HG02763 (cell line): Measurements from ENCODE around the gene KCNIP3.
A peak's percentile ranks its signal among the peaks of the same experiment; 100 is the strongest.

Experiments
- ATAC-seq: cut with Tn5 transposase; IDR thresholded peaks from one replicate; pipeline ENCODE4 v1.9.1; 2021; ENCODE audit warnings: mild to moderate bottlenecking, moderate library complexity; ENCODE audit not compliant: unreplicated experiment

Gene KCNIP3

DNA sequence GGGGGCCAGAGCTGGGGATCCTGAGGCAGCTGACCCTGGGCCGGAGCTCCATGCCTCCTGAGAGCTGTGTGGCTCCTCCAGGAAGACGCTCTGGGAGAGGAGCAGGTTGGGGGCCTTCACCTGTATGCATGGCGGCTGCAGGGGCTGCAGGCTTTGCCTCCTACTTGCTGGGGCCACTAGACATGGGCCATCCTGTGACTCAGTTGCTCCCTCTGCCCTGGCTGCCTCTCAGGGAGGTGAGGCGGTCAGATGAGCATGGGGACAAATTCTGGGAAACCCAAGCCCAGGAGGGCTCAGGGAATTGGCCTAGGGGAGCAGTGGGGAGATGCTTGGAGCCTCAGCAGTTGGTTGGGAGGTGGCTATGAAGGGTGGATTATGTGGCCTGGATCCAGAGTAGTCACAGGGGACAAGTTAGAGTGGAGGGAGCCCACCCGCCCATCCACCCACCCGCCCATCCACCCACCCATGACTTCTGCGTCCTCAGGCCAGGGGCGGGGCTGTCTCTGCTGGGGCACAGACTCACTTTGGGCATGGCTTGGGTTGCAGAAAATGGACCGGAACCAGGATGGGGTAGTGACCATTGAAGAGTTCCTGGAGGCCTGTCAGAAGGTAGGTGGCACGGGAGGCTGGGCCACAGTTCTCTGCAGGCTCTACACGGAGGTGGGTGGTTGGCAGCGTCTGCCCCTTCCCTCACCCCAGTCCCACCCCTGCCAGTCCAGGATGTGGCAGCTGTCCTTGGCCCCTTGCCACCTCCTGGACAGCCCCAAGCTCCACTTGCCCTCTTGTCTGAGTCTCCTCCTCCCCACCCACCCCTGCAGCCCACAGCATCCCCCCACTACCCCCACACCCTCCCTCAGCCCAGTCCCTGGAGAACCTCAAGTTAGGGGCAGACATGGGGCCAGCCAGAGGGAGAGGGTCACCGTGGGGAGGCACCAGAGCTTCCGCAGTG is 85.8 kb downstream of the KCNIP3 start:
- ATAC-seq, result no peak

DNA sequence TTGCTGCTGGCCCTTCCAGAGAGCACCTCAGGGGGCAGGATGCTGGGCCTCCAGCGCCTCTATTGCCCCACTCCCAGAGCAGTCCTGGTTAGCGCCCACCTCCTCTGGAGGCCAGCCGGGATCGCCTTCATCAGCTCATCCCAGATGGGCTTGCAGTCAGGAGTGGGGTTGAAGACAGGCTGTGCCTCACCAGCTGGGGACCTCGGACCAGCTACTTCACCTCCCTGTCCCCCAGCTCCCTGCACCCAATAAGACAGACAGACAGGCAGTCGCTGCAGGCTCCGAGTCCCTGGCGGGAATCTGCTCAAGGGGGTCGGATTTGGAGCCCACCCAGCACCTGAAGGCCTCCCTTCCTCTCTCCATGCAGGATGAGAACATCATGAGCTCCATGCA is 86.5 kb downstream of the KCNIP3 start:
- no peak for ATAC-seq

- ATAC-seq, result no peak
These were observed 87.9 kb downstream of the KCNIP3 start for GRCh38 chr2:95384854-95385569.

DNA sequence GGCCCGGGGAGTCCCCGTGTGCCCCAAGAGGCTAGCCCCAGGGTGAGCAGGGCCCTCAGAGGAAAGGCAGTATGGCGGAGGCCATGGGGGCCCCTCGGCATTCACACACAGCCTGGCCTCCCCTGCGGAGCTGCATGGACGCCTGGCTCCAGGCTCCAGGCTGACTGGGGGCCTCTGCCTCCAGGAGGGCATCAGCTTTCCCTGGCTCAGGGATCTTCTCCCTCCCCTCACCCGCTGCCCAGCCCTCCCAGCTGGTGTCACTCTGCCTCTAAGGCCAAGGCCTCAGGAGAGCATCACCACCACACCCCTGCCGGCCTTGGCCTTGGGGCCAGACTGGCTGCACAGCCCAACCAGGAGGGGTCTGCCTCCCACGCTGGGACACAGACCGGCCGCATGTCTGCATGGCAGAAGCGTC is 88.4 kb downstream of the KCNIP3 start:
- ATAC-seq, result no peak

GRCh38 chr2:95386031-95386430 is 88.9 kb downstream of the KCNIP3 start:
- ATAC-seq, result no peak

DNA sequence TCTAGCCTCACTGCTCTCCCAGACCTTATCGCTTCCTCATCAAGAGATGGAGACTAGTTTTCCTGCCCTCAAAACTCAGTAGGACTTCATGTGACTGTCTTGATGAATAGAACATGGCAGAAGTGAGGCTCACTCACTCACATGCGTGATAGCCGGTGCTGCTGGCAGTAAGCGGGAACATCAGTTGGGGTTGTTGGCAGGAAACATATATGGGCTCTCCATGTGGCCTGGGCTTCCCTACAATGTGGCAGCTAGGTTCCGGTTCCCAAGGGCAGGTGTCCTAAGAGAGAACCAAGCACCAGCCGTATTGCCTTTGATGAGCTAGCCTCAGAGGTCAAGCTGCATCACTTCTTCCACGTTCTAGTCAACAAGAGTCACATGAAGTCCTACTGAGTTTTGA is 90.2 kb downstream of the KCNIP3 start:
- no peak for ATAC-seq

DNA sequence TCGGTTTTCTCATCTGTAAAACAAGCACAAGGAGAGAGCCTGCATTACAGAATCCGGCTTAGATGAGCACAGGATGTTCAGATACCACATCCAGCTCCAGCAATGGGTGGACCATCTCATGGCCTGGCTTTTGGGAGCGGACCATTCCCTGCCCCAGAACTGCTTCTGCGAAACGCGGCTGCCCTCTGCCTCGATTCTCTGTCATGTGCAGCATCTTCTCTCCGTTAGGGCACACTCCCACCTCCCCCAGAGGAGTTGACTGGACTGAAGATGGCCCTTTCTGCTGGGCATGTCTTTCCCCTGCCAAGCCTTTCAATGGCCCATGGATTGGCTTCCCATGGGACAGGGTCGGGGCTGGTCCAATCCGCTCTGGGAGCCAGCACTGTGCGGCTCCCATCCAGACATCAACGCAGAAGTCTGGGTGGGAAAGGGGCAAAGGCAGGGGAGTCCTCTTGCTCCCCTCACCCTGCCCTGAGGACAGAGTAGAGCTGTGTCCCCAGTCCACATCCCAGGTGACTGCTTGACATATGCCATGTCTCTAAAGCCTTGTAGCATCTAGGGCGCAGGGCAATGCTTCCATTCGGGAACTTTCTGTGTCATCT is 91.0 kb downstream of the KCNIP3 start:
- no peak for ATAC-seq

DNA sequence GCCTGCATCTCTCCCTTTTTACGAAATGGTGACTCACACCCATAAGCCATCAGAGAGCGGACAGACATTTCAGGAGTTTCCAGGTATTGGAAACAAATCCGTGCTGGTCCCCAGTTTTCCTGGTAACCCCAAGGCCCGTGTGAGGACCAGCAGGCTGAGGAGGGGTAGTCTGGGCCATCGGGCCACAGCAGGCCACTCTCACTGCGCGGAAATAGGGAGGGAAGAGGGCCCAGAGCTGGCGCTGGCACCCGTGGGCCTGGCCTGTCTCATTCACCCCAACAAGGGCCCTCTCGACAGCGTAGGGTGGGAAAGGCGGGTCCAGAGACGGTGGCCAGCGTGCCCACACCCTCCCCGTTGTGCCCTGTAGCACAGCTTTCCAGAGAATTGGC is 91.7 kb downstream of the KCNIP3 start:
- ATAC-seq, result no peak

DNA sequence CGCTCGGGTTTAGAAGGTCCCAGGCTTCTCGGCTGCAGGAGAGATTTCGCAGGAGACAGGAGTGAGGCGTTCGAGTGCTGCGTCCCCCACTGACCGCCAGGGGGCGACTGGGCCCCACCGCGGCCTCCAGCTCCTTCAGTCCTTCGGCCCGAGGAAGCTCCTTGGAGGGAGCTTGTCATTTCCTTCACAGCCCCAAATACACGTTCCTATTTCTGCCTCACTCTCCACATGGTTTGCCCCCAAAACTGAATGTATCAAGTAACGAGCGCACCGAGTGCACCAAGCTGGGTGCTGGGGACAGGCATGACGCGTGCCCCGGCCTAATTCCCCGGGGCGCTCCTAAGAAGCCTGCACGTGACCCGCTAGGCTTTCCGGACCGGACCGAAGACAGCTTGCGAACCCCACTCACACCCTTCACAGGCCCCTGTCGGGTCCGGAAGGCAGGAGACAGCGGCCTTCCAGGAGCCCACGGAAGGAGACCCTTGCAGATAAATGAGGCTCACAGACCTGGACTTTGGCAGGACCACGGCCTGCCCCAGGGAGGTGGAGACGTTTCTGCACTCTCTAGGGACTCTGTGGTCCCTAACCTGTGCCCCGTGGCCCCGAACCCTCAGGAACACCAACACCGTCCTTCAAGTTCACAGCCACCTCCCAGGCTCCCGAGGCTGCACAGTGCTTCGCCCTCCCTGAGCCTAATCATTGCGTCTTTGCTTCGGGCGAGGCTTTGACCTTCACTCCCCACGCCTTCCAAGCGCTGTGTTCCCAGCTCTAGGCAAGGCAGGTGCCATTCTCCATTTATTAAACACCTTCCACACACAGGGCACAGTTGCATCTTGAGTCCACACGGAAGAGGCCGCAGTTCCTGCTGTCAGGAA is 92.3 kb downstream of the KCNIP3 start:
- ATAC-seq, result no peak

DNA sequence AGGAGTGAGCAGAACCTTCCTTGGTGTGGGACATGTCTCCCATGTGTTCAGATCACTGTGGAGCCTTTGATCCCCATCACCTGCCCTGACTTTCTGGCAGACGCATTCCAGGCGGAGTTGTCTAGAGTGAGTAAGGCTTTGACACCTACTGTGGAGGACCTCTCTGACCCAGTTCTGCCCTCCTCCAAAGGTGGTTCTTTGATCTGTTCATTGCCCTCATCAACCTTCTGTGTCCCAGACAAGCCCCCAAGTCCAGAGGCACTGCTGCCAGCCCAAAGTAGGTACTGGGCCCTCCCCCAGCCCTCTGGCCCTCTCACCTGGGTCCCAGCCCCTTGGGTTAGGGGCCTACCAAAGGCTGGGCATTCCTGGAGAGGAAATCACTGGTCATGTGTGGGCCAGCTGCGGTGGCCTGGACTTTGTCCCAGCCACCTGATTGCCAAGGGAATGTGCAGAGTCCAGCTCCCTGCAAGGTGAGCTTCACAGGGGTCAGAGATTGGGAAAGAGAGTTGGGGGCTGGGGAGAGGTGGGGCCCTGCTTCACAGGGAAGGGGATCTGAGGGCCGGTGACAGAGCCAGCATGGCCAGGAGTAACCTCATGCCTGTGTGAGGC is 93.2 kb downstream of the KCNIP3 start:
- no peak for ATAC-seq

DNA sequence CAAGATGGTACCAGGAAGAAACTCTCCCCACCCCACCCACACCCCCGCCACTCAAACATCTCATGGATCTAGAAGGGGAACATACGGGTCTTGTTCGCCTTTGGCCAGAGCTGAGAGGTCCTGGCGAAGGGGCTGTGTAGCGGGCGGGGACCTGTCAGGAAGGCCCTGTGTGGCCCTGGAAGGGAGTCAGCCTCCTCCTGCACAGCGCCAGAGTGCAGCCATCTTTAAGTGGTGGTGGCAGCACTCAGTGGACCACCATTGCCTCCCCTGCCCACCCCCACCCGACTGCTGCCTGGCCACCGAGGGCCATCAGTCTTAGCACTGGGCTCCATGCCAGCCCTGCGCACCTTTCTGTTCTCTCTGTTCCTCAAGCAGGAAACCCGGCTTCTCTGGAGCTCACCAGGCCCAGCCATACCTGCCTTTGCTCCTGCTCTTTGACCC is 93.8 kb downstream of the KCNIP3 start:
- no peak for ATAC-seq

GRCh38 chr2:95391641-95392310 is 94.6 kb downstream of the KCNIP3 start:
- ATAC-seq, result no peak

DNA sequence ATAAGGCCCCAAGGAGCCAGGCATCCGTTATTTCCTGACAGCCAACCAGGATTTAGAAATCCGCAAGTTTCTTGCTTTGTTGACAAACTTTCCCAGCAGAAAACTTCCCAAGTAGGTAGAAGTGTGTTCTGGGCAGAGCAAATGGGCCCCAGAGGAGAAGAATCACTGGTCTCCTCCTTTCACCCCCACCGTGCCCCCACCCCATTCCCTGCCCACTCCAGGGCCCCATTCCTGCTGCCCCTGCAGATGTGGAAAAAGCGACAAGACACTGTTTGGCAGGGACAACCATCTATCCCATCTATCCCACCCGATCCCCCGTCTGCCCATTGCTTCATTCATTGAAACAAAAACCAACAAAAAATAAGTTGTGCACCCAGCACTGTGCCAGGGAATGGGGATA is 95.2 kb downstream of the KCNIP3 start:
- no peak for ATAC-seq

DNA sequence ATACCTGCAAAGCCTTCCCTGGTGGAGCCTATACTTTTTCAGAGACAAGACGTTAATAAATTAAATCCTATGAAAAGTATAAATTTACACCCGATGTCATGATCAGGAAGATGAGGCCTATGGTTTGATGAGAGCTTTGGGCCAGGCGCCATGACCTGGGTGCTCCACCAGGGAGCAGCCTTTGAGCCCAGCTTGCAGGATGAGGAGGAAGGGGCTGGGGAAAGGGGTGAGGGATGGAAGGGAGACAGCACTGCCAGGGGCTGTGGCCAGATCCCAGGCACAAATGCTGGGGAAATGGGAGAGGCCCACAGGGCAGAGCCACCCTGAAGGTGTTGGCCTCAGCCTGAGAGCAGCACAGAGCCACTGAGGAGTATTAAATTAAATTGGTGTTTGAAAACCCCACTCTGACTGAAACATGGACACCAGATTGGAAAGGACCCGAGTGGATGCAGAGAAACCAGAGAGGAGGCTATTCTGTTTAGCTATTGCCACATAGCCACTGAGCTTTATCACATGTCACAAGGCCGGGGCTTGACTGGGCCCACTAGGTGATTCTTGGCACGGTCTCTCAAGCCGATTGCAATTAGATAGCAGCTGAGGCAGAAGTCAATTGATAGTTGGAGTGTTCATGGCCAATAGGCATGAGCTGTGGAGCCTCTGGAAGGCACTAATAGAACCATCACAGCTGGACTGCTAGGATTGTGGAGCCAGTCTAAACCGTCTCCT is 95.7 kb downstream of the KCNIP3 start:
- no peak for ATAC-seq

GRCh38 chr2:95393901-95394300 is 96.8 kb downstream of the KCNIP3 start:
- ATAC-seq, result no peak

- ATAC-seq, result no peak
These were observed 101.9 kb downstream of the KCNIP3 start for GRCh38 chr2:95399061-95399460.

DNA sequence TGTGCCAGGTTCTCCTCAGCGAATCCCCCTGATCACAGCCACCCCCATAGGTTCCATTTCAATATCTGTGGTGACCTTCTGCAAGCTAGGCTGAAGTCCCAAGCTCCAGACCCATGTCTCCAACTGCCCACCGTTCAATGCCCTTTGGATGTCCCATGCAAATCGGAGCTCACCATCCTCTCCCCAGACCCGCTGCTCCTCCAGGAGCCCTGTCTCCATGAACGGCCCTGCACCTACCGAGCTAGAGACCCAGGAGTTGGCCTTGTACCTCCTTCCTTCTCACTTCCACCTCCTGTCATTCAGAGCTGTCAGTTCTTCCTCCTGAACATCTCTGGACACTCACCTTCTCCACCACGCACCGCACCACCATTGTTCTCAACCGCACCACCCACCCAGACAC is 104.3 kb downstream of the KCNIP3 start:
- ATAC-seq, result no peak

- ATAC-seq, result peak; percentile 18
These were observed 104.8 kb downstream of the KCNIP3 start for GRCh38 chr2:95402004-95402369.
